BE2C (cell line): ENCODE results near the gene MMP28. TPM values are rescaled to one million over a fixed set of nuclear protein-coding genes. Genes with fewer than 3 reads are reported as not detected.

Source experiments
- DNase-seq: peaks from one replicate; pipeline ENCODE4 v3.0.0-alpha.2; 2020
- H3K27me3 ChIP-seq: fragments of 250-450 bp; sonication (Bioruptor Pico); 2 replicates; pipeline ENCODE4 v1.5.1; 2020; ENCODE audit warnings: mild to moderate bottlenecking
- H3K36me3 ChIP-seq: fragments of 250-450 bp; sonication (Bioruptor Pico); 2 replicates; pipeline ENCODE4 v1.5.1; 2020; ENCODE audit warnings: mild to moderate bottlenecking
- H3K4me1 ChIP-seq: fragments of 250-450 bp; sonication (Bioruptor Pico); 2 replicates; pipeline ENCODE4 v1.5.1; 2020
- H3K4me3 ChIP-seq: 2 replicates; pipeline ENCODE4 v1.5.1; 2011; ENCODE audit warnings: low read depth, low read length
- H3K9me3 ChIP-seq: fragments of 250-450 bp; sonication (Bioruptor Pico); 2 replicates; pipeline ENCODE4 v1.5.1; 2020
- polyA plus RNA-seq: library from polyadenylated mRNA; unstranded; fragments of >200 nt; gene quantifications from one replicate; pipeline ENCODE4 v1.2.1, GENCODE V29; 2012; ENCODE audit warnings: low read depth, missing spikeins; ENCODE audit not compliant: insufficient read length, insufficient read depth
- TF ChIP-seq, protein P1 (sequence below): IDR thresholded peaks from 2 replicates; pipeline ENCODE4 v1.5.1; 2012; ENCODE audit warnings: mild to moderate bottlenecking, low read depth, low read length

Gene MMP28, protein sequence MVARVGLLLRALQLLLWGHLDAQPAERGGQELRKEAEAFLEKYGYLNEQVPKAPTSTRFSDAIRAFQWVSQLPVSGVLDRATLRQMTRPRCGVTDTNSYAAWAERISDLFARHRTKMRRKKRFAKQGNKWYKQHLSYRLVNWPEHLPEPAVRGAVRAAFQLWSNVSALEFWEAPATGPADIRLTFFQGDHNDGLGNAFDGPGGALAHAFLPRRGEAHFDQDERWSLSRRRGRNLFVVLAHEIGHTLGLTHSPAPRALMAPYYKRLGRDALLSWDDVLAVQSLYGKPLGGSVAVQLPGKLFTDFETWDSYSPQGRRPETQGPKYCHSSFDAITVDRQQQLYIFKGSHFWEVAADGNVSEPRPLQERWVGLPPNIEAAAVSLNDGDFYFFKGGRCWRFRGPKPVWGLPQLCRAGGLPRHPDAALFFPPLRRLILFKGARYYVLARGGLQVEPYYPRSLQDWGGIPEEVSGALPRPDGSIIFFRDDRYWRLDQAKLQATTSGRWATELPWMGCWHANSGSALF
- 1.8 TPM for polyA plus RNA-seq

DNA sequence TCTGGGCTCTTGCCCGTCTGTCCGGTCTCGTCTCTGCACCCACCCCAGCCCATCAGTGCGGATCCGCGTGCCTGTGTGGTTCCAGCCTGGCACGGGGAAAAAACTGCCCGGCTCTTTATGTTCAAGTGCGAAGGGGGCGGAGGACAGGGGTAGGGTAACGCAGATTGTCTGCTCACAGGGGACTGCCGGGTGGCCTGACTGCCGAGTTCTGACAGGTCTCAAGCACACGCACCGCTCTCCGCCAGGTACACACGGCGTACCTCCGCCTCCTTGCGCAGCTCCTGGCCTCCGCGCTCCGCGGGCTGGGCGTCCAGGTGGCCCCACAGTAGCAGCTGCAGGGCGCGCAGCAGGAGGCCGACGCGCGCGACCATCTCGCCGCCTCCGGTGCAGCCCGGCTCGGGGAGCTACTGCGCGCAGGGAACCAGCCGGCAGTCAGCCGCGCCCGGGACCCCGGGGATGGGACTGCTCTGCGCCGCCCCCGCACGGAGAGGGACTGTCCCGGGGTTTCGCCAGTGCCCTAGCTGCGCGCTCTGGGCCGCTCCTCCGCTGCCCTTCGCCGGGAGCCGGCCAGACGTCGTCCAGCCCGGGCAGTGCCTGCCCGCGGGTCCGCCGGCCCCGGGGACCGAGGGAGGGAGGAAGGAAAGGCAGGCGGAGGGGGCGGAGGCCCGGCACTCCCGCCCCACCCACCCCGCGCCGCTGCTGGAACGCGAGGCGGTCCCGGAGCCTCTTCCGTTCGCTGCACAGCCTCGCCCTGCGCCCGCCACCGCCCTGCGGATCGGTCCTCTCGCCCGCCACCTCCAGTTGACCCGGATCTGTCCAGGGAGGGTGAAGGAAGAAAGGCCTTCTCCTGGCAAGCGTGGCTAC is at the start of gene MMP28:
MMP28 (minus strand) TSS at position 635 of the 864 bp plus-strand sequence; CDS start at position 371, 264 bp downstream.
- Histone ChIP-seq H3K4me1 (peaks cover 6% of the 10 kb centered on the region), H3K27me3 (no peaks in the 10 kb centered on the region), H3K9me3 (no peaks in the 10 kb centered on the region), H3K36me3 (no peaks in the 10 kb centered on the region), H3K4me3 (peak within 1 kb of the TSS; percentile 66)
- peak; percentile 54 for DNase-seq
- TF ChIP-seq, protein P1, sequence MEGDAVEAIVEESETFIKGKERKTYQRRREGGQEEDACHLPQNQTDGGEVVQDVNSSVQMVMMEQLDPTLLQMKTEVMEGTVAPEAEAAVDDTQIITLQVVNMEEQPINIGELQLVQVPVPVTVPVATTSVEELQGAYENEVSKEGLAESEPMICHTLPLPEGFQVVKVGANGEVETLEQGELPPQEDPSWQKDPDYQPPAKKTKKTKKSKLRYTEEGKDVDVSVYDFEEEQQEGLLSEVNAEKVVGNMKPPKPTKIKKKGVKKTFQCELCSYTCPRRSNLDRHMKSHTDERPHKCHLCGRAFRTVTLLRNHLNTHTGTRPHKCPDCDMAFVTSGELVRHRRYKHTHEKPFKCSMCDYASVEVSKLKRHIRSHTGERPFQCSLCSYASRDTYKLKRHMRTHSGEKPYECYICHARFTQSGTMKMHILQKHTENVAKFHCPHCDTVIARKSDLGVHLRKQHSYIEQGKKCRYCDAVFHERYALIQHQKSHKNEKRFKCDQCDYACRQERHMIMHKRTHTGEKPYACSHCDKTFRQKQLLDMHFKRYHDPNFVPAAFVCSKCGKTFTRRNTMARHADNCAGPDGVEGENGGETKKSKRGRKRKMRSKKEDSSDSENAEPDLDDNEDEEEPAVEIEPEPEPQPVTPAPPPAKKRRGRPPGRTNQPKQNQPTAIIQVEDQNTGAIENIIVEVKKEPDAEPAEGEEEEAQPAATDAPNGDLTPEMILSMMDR = no peak

DNA sequence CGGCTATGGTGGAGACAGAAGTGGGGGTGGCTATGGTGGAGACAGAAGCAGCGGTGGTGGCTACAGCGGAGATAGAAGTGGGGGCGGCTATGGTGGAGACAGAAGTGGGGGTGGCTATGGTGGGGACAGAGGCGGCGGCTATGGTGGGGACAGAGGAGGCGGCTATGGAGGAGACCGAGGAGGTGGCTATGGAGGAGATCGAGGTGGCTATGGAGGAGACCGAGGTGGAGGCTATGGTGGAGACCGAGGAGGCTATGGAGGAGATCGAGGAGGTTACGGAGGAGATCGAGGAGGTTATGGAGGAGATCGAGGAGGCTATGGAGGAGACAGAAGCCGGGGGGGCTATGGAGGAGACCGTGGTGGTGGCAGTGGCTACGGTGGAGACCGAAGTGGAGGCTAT is 49.1 kb upstream of the MMP28 start:
- Histone ChIP-seq H3K4me3 (no peak overlapping the region), H3K4me1 (no peaks in the 10 kb centered on the region; the same call in 1 of the 2 replicates), H3K9me3 (no peaks in the 10 kb centered on the region), H3K27me3 (no peaks in the 10 kb centered on the region), H3K36me3 (peaks cover 95% of the 10 kb centered on the region)
- TF ChIP-seq, protein P1 = no peak
- no peak for DNase-seq

DNA sequence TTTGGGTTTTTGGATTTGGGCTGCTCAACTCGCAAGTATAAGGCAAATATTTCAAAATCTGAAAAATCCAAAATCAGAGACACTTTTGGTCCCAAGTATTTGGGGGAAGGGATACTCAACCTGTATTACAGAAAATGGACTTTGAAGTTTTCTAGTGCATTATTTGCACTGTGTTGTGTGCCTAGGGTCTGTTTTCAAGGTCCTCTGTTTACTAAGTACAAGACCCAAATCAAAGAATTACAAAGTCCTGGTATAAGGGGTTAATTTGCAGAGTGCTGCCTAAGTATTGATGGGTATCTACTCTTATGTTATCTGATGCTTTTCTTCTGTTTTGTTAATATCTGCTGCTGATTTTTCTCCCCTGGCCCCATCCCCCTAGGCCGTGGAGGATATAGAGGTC is 48.3 kb upstream of the MMP28 start:
- Histone ChIP-seq H3K4me1 (no peaks in the 10 kb centered on the region; the same call in 1 of the 2 replicates), H3K36me3 (peaks cover 95% of the 10 kb centered on the region)
- TF ChIP-seq, protein P1 = no peak

DNA sequence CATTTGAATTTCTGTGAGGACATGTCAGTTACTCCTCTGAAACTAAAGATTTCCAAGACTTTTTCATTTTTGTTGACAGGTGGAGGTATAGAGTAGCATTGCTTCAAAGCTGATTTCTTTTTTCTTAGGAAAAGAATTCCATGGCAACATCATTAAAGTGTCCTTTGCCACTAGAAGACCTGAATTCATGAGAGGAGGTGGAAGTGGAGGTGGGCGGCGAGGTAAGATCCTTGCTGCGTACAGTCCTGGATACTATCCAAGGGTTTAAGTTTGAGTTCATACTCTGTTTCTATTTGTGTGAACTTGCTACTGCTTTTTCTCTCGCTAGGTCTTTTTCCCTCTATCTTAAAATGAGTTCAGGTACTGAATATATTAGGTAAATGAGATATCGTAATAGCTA is 46.8 kb upstream of the MMP28 start:
- Histone ChIP-seq H3K9me3 (no peaks in the 10 kb centered on the region), H3K27me3 (no peaks in the 10 kb centered on the region), H3K36me3 (peaks cover 96% of the 10 kb centered on the region), H3K4me3 (no peak overlapping the region), H3K4me1 (no peaks in the 10 kb centered on the region)
- no peak for DNase-seq
- TF ChIP-seq, protein P1 = no peak

More for the DNA sequence above, 48.3 kb upstream of the MMP28 start:
- DNase-seq = no peak
- Histone ChIP-seq H3K27me3 (no peaks in the 10 kb centered on the region), H3K4me3 (no peak overlapping the region), H3K9me3 (no peaks in the 10 kb centered on the region)

DNA sequence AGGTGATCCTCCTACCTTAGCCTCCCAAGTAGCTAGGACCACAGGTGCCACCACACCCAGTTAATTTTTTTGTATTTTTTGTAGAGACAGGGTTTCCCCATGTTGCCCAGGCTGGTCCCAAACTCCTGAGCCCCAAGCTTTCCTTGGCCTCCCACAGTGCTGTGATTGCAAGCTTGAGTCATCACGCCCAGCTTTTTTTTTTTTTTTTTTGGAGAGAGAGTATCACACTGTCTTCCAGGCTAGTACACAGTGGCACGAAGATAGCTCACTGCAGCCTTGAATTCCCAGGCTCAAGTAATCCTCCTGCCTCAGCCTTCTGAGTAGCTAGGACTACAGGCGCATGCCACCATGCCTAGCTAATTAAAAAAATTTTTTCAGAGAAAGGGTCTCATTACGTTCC is 46.1 kb upstream of the MMP28 start:
- no peaks in the 10 kb centered on the region; the same call in 1 of the 2 replicates for H3K27me3 ChIP-seq
- no peak for DNase-seq
- H3K36me3 ChIP-seq = peaks cover 98% of the 10 kb centered on the region
- no peak overlapping the region for H3K4me3 ChIP-seq
- TF ChIP-seq, protein P1 = no peak
- no peaks in the 10 kb centered on the region for H3K9me3 ChIP-seq
- H3K4me1 ChIP-seq = no peaks in the 10 kb centered on the region
